PFSK-1 (cell line): ENCODE data around the gene IKZF2.

Source experiments
- POLR2AphosphoS5 ChIP-seq: IDR thresholded peaks from 2 replicates; pipeline ENCODE4 v1.6.1; 2012; ENCODE audit warnings: low read depth, mild to moderate bottlenecking, control low read depth, low read length, moderate library complexity
- REST ChIP-seq, 2 experiments: IDR thresholded peaks; 2 replicates each; pipeline versions ENCODE4 v1.6.1 to v1.8.0; 2011 to 2012; ENCODE audit warnings: low read depth in 2 of 2, low read length in 2 of 2, control low read depth in 1 of 2, inconsistent platforms in 1 of 2, mild to moderate bottlenecking in 1 of 2, moderate library complexity in 1 of 2; ENCODE audit not compliant: insufficient read depth in 1 of 2
- TAF1 ChIP-seq: IDR thresholded peaks from 2 replicates; pipeline ENCODE4 v1.6.1; 2012; ENCODE audit warnings: low read length, control low read depth, borderline replicate concordance; ENCODE audit not compliant: insufficient read depth

GRCh38 chr2:213011505-213011904 lies 139.9 kb downstream of the IKZF2 start:
- no peak for TF ChIP-seq POLR2AphosphoS5
- no peak for TF ChIP-seq TAF1
- TF ChIP-seq REST (IDR thresholded peaks at IDR 0.05; ENCODE audit: insufficient read depth in 1 of 2, low read depth in 2 of 2, low read length in 2 of 2) = no peak
